GM23338 (cell line): ENCODE results near the gene IPPK. TPM values are rescaled to one million over a fixed set of nuclear protein-coding genes. Genes with fewer than 3 reads are reported as not detected.

Experiments used
- ATAC-seq: fragments of 200-7000 bp; cut with Tn5 transposase; 3 replicates; pipeline ENCODE4 v1.9.1; 2020
- DNase-seq: peaks from one replicate; pipeline ENCODE4 v3.0.0-alpha.2; 2015; ENCODE audit warnings: low spot score
- H2AFZ ChIP-seq: fragments of 200-600 bp; sonication (generic); 2 replicates; pipeline ENCODE4 v1.8.0; 2016; ENCODE audit warnings: antibody characterized with exemption, mild to moderate bottlenecking, moderate library complexity
- H3F3A ChIP-seq: fragments of 200-600 bp; sonication (generic); replicated peaks from 2 replicates; pipeline ENCODE4 v1.8.0; 2017; ENCODE audit warnings: antibody characterized with exemption, mixed run types, low read depth
- H3K27ac ChIP-seq: fragments of 200-600 bp; sonication (generic); 2 replicates; pipeline ENCODE4 v1.6.1; 2016; ENCODE audit warnings: low read depth
- H3K27me3 ChIP-seq: fragments of 200-600 bp; sonication (generic); 2 replicates; pipeline ENCODE4 v1.8.0; 2016; ENCODE audit warnings: mild to moderate bottlenecking, mixed run types, moderate library complexity; ENCODE audit not compliant: insufficient read depth
- H3K36me3 ChIP-seq: fragments of 200-600 bp; sonication (generic); 2 replicates; pipeline ENCODE4 v1.8.0; 2016; ENCODE audit warnings: mild to moderate bottlenecking; ENCODE audit not compliant: insufficient read depth
- H3K4me1 ChIP-seq: fragments of 200-600 bp; sonication (generic); 2 replicates; pipeline ENCODE4 v1.8.0; 2016; ENCODE audit warnings: mild to moderate bottlenecking, moderate library complexity; ENCODE audit not compliant: insufficient read depth
- H3K4me2 ChIP-seq: fragments of 200-600 bp; sonication (generic); 2 replicates; pipeline ENCODE4 v1.7.1; 2017; ENCODE audit warnings: mixed run types
- H3K4me3 ChIP-seq: fragments of 200-600 bp; sonication (generic); 2 replicates; pipeline ENCODE4 v1.6.1; 2016; ENCODE audit warnings: mixed run types
- H3K79me2 ChIP-seq: fragments of 200-600 bp; sonication (generic); replicated peaks from 2 replicates; pipeline ENCODE4 v1.8.0; 2017; ENCODE audit warnings: mild to moderate bottlenecking; ENCODE audit not compliant: insufficient read depth
- H3K9me2 ChIP-seq: fragments of 200-600 bp; sonication (generic); 2 replicates; pipeline ENCODE4 v1.8.0; 2017; ENCODE audit not compliant: insufficient read depth
- H4K20me1 ChIP-seq: fragments of 200-600 bp; sonication (generic); replicated peaks from 2 replicates; pipeline ENCODE4 v1.8.0; 2017; ENCODE audit warnings: mild to moderate bottlenecking; ENCODE audit not compliant: insufficient read depth
- H3K27ac Mint-ChIP-seq: 2 replicates; pipeline ENCODE4 v1.8.0; 2020; ENCODE audit warnings: inconsistent platforms, mild to moderate bottlenecking, moderate library complexity, mixed read lengths
- H3K27me3 Mint-ChIP-seq: 3 replicates; pipeline ENCODE4 v1.8.0; 2022; ENCODE audit warnings: low read depth, mild to moderate bottlenecking, moderate library complexity, mixed read lengths, inconsistent platforms; ENCODE audit not compliant: insufficient read depth, poor library complexity
- H3K36me3 Mint-ChIP-seq: 3 replicates; pipeline ENCODE4 v1.8.0; 2021; ENCODE audit warnings: low read depth, mild to moderate bottlenecking, inconsistent platforms, moderate library complexity, mixed read lengths
- H3K4me1 Mint-ChIP-seq: 3 replicates; pipeline ENCODE4 v1.8.0; 2020; ENCODE audit warnings: mild to moderate bottlenecking, inconsistent platforms, mixed read lengths
- H3K4me3 Mint-ChIP-seq: 3 replicates; pipeline ENCODE4 v1.8.0; 2021; ENCODE audit warnings: moderate library complexity, mild to moderate bottlenecking, inconsistent platforms, mixed read lengths
- H3K9me3 Mint-ChIP-seq: 3 replicates; pipeline ENCODE4 v1.8.0; 2020; ENCODE audit warnings: moderate library complexity, mild to moderate bottlenecking, inconsistent platforms, mixed read lengths
- CREB1 ChIP-seq: fragments of 250-450 bp; sonication (Bioruptor Pico); IDR thresholded peaks from 2 replicates; pipeline ENCODE4 v1.5.0; 2020; ENCODE audit warnings: low read depth, mild to moderate bottlenecking, moderate library complexity
- EZH2 ChIP-seq: fragments of 200-600 bp; sonication (generic); IDR thresholded peaks from one replicate; pipeline ENCODE4 v1.8.0; 2017; ENCODE audit warnings: antibody characterized with exemption, mild to moderate bottlenecking, low read depth; ENCODE audit not compliant: unreplicated experiment
- EZH2phosphoT487 ChIP-seq: fragments of 200-600 bp; sonication (generic); IDR thresholded peaks from one replicate; pipeline ENCODE4 v1.8.1; 2018; ENCODE audit warnings: antibody characterized with exemption; ENCODE audit not compliant: unreplicated experiment
- REST ChIP-seq: IDR thresholded peaks from one replicate; pipeline ENCODE4 v1.6.1; 2018; ENCODE audit warnings: antibody characterized with exemption; ENCODE audit not compliant: unreplicated experiment
- ZNF331 ChIP-seq: fragments of 250-450 bp; sonication (Bioruptor Pico); IDR thresholded peaks from 2 replicates; pipeline ENCODE4 v1.5.0; 2020; ENCODE audit warnings: low read depth, mild to moderate bottlenecking, moderate library complexity
- ZNF462 ChIP-seq: fragments of 250-450 bp; sonication (Bioruptor Pico); IDR thresholded peaks from 2 replicates; pipeline ENCODE4 v1.5.0; 2020; ENCODE audit warnings: mild to moderate bottlenecking, moderate library complexity
- polyA plus RNA-seq: library from polyadenylated mRNA; unstranded; fragments of >200 nt; fragmentation: Nextera tagmentation; extraction: Ambion mirVana; gene quantifications from 2 replicates; pipeline ENCODE4 v1.2.1, GENCODE V29; 2016
- total RNA-seq: library from RNA; depleted of rRNA; stranded (reverse); fragments of >200 nt; shearing (Covaris generic); gene quantifications from 2 replicates; pipeline ENCODE4 v1.2.3, GENCODE V29; 2014

Gene IPPK
- total and polyA plus RNA-seq, 2 experiments from 2014 or later, result 6.5 to 17.5 TPM

GRCh38 chr9:92711146-92711545 lies 41.2 kb upstream of the IPPK start (continued):
- TF ChIP-seq ZNF462 (CRISPR knock-in tag), result no peak
- TF ChIP-seq ZNF331, result no peak
- no peak for TF ChIP-seq CREB1 (CRISPR knock-in tag)
- TF ChIP-seq EZH2phosphoT487, result no peak

- H3K9me2 ChIP-seq, result no peaks in the 10 kb centered on the region
- H3K4me2 ChIP-seq, result no peak overlapping the region
- Mint-ChIP-seq H3K27ac (no peak overlapping the region), H3K27me3 (no peaks in the 10 kb centered on the region), H3K4me1 (no peaks in the 10 kb centered on the region; the same call in 2 of the 3 replicates), H3K9me3 (no peaks in the 10 kb centered on the region), H3K4me3 (no peak overlapping the region), H3K36me3 (peaks cover 32% of the 10 kb centered on the region)
- DNase-seq (no peak), ATAC-seq (no peak)
- no peaks in the 10 kb centered on the region for H3K4me1 ChIP-seq
- no peak overlapping the region for H3K4me3 ChIP-seq
- no peaks in the 10 kb centered on the region; the same call in 1 of the 2 replicates for H4K20me1 ChIP-seq
- H3K27me3 ChIP-seq, result no peaks in the 10 kb centered on the region
- peaks cover 14% of the 10 kb centered on the region; the same call in 1 of the 2 replicates for H3K36me3 ChIP-seq
- H3K79me2 ChIP-seq, result no peaks in the 10 kb centered on the region
- H3F3A ChIP-seq, result no peaks in the 10 kb centered on the region
- no peak overlapping the region for H2AFZ ChIP-seq
- H3K27ac ChIP-seq, result no peak overlapping the region
- TF ChIP-seq CREB1 (CRISPR knock-in tag) (no peak), EZH2 (no peak), ZNF462 (CRISPR knock-in tag) (no peak), REST (no peak)
Observed at GRCh38 chr9:92710368-92710767, 40.4 kb upstream of the IPPK start.
